Esophagus muscularis mucosa (tissue), 4 donors: Measurements from ENCODE around the gene MPC1. TPM values are rescaled to one million over a fixed set of nuclear protein-coding genes. Genes with fewer than 3 reads are reported as not detected.

Experiments
- DNase-seq: peaks from one replicate; pipeline ENCODE4 v3.0.0-alpha.2; 2017; ENCODE audit errors: extremely low spot score
- H3K27ac ChIP-seq, 4 donors: fragments of 200-600 bp; sonication (generic); replicated peaks in 1 of 4; 1 replicate in 3 of 4; 2 replicates in 1 of 4; pipeline ENCODE4 v1.5.1; 2016 to 2019; ENCODE audit warnings: mild to moderate bottlenecking in 1 of 4
- H3K27me3 ChIP-seq, 4 donors: fragments of 200-600 bp; sonication (generic); one replicate each; pipeline versions ENCODE4 v1.5.1 to v1.6.0; 2016 to 2019
- H3K36me3 ChIP-seq, 4 donors: fragments of 200-600 bp; sonication (generic); one replicate each; pipeline ENCODE4 v1.5.1; 2016 to 2019
- H3K4me1 ChIP-seq, 4 donors: fragments of 200-600 bp; sonication (generic); one replicate each; pipeline ENCODE4 v1.5.1; 2016 to 2019
- H3K4me3 ChIP-seq, 4 donors: fragments of 200-600 bp; sonication (generic); 1 replicate in 2 of 4; 2 replicates in 2 of 4; pipeline ENCODE4 v1.5.1; 2016 to 2019; ENCODE audit warnings: mild to moderate bottlenecking in 4 of 4, moderate library complexity in 1 of 4
- H3K9me3 ChIP-seq, 4 donors: fragments of 200-600 bp; sonication (generic); 1 replicate in 3 of 4; 2 replicates in 1 of 4; pipeline ENCODE4 v1.5.1; 2016 to 2019
- CTCF ChIP-seq, 3 experiments: fragments of 200-600 bp in 2 of 3; fragments of 450-650 bp in 1 of 3; sonication (generic) in 2 of 3; IDR thresholded peaks; one replicate each; pipeline ENCODE4 v1.5.1; 2017 to 2019; ENCODE audit warnings: antibody characterized with exemption in 3 of 3, mild to moderate bottlenecking in 2 of 3, moderate library complexity in 1 of 3
- EP300 ChIP-seq: sonication (generic); formaldehyde crosslinking; IDR thresholded peaks from one replicate; pipeline ENCODE4 v1.6.1; 2017; ENCODE audit warnings: antibody characterized with exemption
- POLR2A ChIP-seq: fragments of 450-650 bp; IDR thresholded peaks from one replicate; pipeline ENCODE4 v1.6.1; 2017; ENCODE audit warnings: antibody characterized with exemption, moderate library complexity, mild to moderate bottlenecking, low read depth
- POLR2AphosphoS5 ChIP-seq, 2 donors: sonication (generic); formaldehyde crosslinking; IDR thresholded peaks; one replicate each; pipeline ENCODE4 v1.6.1; 2017; ENCODE audit warnings: antibody characterized with exemption in 2 of 2
- WGBS: methylation state at CpG from one replicate; pipeline ENCODE4 v1.1.5; 2018; 5-methylcytosine and 5-hydroxymethylcytosine counted together
- intact Hi-C: fragments of 100-400 bp; cut with DNase I; formaldehyde crosslinking; loops from one replicate; pipeline ENCODE4 v1.15.1; 2023
- total RNA-seq, 4 donors: library from RNA; depleted of rRNA; stranded (reverse); fragments of >200 nt; gene quantifications; one replicate each; pipeline versions ENCODE4 v1.1.0 to v1.2.1, GENCODE V29; 2016

Gene MPC1
- total RNA-seq, 4 donors from 2014 or later: 54.7 to 68.1 (median 63.1) TPM

- 82% methylated on average over 10 of the region's 15 CpGs for WGBS
Observed at GRCh38 chr6:166411271-166411670, 28.5 kb upstream of the MPC1 start.

GRCh38 chr6:166410426-166410935, 27.7 kb upstream of the MPC1 start:
- TF ChIP-seq EP300 (no peak), POLR2AphosphoS5 (IDR thresholded peaks at IDR 0.05) (no peak), POLR2A (no peak)
- Histone ChIP-seq H3K36me3 (peaks cover 0 to 54% (median 42%) of the 10 kb centered on the region in 4 donors), H3K4me3 (no peak overlapping the region), H3K27ac (no peak overlapping the region), H3K4me1 (no peaks in the 10 kb centered on the region), H3K27me3 (no peaks in the 10 kb centered on the region), H3K9me3 (no peaks in the 10 kb centered on the region)
- WGBS: 87% methylated on average over 10 of the region's 10 CpGs
- DNase-seq: no peak
- intact Hi-C loops: no loop called here

More at GRCh38 chr6:166411271-166411670, 28.5 kb upstream of the MPC1 start:
- intact Hi-C loops: no loop called here
- TF ChIP-seq POLR2A (no peak), EP300 (no peak), POLR2AphosphoS5 (IDR thresholded peaks at IDR 0.05) (no peak), CTCF (IDR thresholded peaks at IDR 0.05) (no peak)
- Histone ChIP-seq H3K27me3 (no peaks in the 10 kb centered on the region), H3K9me3 (no peaks in the 10 kb centered on the region), H3K4me1 (no peaks in the 10 kb centered on the region), H3K4me3 (no peak overlapping the region), H3K27ac (no peak overlapping the region), H3K36me3 (peaks cover 0 to 62% (median 44%) of the 10 kb centered on the region in 4 donors)
- DNase-seq: no peak

GRCh38 chr6:166408936-166409755, 26.4 kb upstream of the MPC1 start:
- no peaks in the 10 kb centered on the region for H3K4me1 ChIP-seq
- 83% methylated on average over 22 of the region's 22 CpGs for WGBS
- TF ChIP-seq POLR2A (no peak), EP300 (no peak), POLR2AphosphoS5 (IDR thresholded peaks at IDR 0.05) (no peak), CTCF (IDR thresholded peaks at IDR 0.05) (no peak)
- H3K4me3 ChIP-seq: no peak overlapping the region
- H3K27me3 ChIP-seq: peaks cover 0 to 6% (median 0%) of the 10 kb centered on the region in 4 donors
- no peak overlapping the region for H3K27ac ChIP-seq
- peaks cover 0 to 41% (median 35%) of the 10 kb centered on the region in 4 donors for H3K36me3 ChIP-seq
- peak; percentile 88 for DNase-seq
- H3K9me3 ChIP-seq: no peaks in the 10 kb centered on the region
- intact Hi-C loops: no loop called here

- intact Hi-C loops: no loop called here
- 96% methylated on average over 12 of the region's 12 CpGs for WGBS
- no peaks in the 10 kb centered on the region for H3K4me1 ChIP-seq
- H3K4me3 ChIP-seq: no peak overlapping the region
- no peaks in the 10 kb centered on the region for H3K9me3 ChIP-seq
- H3K27ac ChIP-seq: no peak overlapping the region
- DNase-seq: no peak
- H3K27me3 ChIP-seq: peaks cover 0 to 6% (median 0%) of the 10 kb centered on the region in 4 donors
- peaks cover 0 to 11% (median 7%) of the 10 kb centered on the region in 4 donors for H3K36me3 ChIP-seq
- TF ChIP-seq POLR2A: no peak
- TF ChIP-seq CTCF (IDR thresholded peaks at IDR 0.05): no peak
- TF ChIP-seq EP300: no peak
- TF ChIP-seq POLR2AphosphoS5 (IDR thresholded peaks at IDR 0.05): no peak
Observed at GRCh38 chr6:166406197-166406596, 23.5 kb upstream of the MPC1 start.

- Histone ChIP-seq H3K4me3 (no peak overlapping the region), H3K27me3 (peaks cover 0 to 9% (median 0%) of the 10 kb centered on the region in 4 donors), H3K4me1 (peaks cover 3 to 6% (median 5%) of the 10 kb centered on the region in 4 donors), H3K36me3 (peaks cover 0 to 7% (median 3%) of the 10 kb centered on the region in 4 donors), H3K27ac (no peak overlapping the region), H3K9me3 (no peaks in the 10 kb centered on the region)
- intact Hi-C loops: no loop called here
- TF ChIP-seq POLR2A (no peak), EP300 (no peak), CTCF (IDR thresholded peaks at IDR 0.05) (no peak), POLR2AphosphoS5 (IDR thresholded peaks at IDR 0.05) (no peak)
- WGBS: 62% methylated on average over 6 of the region's 7 CpGs
- no peak for DNase-seq
Observed at GRCh38 chr6:166405386-166405785, 22.6 kb upstream of the MPC1 start.
